Gastroesophageal sphincter (tissue), 3 donors: ENCODE data around the gene OPCML.

Experiments
- CTCF ChIP-seq, 4 experiments: fragments of 200-600 bp in 2 of 4; fragments of 450-650 bp in 2 of 4; sonication (generic) in 1 of 4; IDR thresholded peaks; one replicate each; pipeline ENCODE4 v1.5.1; 2017 to 2019; ENCODE audit warnings: antibody characterized with exemption in 4 of 4, mild to moderate bottlenecking in 2 of 4, moderate library complexity in 2 of 4
- POLR2AphosphoS5 ChIP-seq: sonication (generic); formaldehyde crosslinking; IDR thresholded peaks from one replicate; pipeline ENCODE4 v1.6.1; 2017; ENCODE audit warnings: antibody characterized with exemption

GRCh38 chr11:133162227-133162626, 370.1 kb downstream of the OPCML start:
- TF ChIP-seq CTCF (IDR thresholded peaks at IDR 0.05) (no peak), POLR2AphosphoS5 (no peak)
